Measurements from ENCODE around the gene STAP1. TPM values are rescaled to one million over a fixed set of nuclear protein-coding genes. Genes with fewer than 3 reads are reported as not detected.
"Not testable (repeated sequence)": the region's sequence is repeated elsewhere in the genome, so short reads cannot be mapped to it uniquely, and the experiment has no call there.

Gene STAP1, protein sequence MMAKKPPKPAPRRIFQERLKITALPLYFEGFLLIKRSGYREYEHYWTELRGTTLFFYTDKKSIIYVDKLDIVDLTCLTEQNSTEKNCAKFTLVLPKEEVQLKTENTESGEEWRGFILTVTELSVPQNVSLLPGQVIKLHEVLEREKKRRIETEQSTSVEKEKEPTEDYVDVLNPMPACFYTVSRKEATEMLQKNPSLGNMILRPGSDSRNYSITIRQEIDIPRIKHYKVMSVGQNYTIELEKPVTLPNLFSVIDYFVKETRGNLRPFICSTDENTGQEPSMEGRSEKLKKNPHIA
- not detected for total RNA-seq
- long read RNA-seq, partial matches to known transcripts: 0 of 1 reads
- long read RNA-seq, other reads (novel, unspliced or antisense): 0 of 1 reads

DNA sequence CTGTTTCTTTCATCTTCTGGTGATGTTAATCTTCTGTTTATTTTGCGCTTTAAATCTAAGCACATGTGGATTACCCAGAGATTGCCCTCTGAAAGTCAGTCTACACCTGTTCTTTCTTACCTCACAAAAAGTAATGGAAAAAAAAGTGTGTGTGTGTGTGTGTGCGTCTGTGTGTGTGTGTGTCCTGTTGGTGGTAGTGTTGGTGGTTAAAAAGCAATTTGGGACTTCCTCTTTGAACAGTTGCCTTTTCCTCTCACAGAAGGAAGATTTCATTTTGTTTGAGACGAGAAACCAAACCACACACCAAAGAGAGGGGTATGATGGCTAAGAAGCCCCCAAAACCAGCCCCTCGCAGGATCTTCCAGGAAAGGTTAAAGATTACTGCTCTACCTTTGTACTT lies at the start of gene STAP1:
TSS of gene STAP1 (plus strand) at position 235 of the 400 bp plus-strand sequence. CDS start at position 318, 83 bp downstream.
- no peak for DNase-seq (ENCODE audit: low spot score)

DNA sequence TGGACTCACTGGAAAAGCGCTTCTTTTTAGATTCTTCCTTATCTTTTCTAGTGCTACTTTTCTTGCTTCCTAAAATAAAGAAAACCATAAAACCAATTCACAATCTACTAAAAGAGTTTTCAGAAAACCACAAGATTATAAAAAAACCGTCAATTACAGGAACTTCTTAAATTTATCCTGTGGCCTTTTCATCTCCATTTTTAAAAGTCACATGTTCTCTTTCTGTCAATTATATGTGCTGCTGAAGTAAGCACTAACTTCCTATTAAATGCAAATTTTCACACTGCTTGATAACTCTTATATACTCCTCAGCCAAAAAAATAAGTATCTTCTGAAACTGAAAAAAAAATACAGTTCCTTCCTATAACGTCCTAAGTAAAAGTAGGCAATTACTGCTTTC lies 46.0 kb upstream of the STAP1 start:
- DNase-seq (ENCODE audit: low spot score): no peak

DNA sequence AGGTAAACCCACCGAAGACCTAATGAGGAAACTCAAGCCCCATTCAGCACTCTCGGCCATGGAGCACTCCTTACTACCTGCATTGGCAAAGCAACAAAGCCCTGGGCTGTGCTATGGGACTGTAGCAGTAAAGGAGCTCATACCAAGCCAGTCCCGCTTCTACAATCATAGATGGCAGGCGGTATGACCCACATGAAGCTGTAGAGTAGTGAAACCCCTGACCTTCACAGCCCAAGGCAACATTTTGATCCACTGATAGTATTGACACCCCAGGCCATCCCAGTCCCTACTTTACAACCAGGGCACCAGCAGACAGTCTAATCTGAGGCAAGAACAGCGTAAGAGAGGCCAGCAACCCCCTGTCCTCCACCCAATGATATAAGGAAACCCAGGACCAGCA lies 38.4 kb upstream of the STAP1 start:
- DNase-seq (ENCODE audit: low spot score): no peak

DNA sequence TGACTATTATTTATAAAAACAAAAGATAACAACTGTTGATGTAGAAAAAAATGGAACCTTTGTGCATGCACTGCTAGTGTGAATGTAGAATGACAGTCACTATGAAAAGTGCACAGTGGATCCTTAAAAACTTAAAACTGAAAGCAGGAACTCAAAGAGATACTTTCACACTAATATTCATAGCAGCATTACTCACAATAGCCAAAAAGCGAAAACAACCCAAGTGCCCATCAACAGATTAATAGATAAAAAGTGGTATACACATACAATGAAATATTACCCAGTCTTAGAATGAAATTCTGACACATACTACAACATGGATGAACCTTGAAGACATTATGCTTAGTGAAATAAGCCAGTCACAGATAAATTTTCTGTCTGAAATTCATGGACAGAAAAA lies 37.0 kb upstream of the STAP1 start:
- DNase-seq (ENCODE audit: low spot score): no peak

DNA sequence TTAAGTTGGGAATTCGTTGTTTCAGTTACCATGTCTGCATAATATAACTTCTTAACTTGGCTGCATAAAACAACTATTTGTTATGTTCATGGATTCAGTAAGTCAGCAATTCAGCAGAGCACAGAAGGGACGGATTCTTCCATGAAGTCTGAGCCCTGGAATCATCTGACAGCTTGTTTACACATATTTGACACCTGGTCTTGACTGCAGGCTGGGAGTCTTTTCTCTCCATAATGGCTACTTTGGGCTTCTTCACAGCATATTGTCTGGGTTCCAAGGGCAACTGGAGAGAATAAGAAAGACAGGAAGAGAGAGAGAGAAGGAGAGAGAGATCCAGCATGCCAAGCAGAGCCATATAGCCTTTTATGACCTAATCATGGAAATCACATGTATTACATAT lies 36.3 kb upstream of the STAP1 start:
- DNase-seq (ENCODE audit: low spot score): no peak

GRCh38 chr4:67522851-67523671 lies 35.5 kb upstream of the STAP1 start:
- no peak for DNase-seq (ENCODE audit: low spot score)

GRCh38 chr4:67524140-67524539 lies 34.4 kb upstream of the STAP1 start:
- not testable (repeated sequence) for DNase-seq (ENCODE audit: low spot score)

DNA sequence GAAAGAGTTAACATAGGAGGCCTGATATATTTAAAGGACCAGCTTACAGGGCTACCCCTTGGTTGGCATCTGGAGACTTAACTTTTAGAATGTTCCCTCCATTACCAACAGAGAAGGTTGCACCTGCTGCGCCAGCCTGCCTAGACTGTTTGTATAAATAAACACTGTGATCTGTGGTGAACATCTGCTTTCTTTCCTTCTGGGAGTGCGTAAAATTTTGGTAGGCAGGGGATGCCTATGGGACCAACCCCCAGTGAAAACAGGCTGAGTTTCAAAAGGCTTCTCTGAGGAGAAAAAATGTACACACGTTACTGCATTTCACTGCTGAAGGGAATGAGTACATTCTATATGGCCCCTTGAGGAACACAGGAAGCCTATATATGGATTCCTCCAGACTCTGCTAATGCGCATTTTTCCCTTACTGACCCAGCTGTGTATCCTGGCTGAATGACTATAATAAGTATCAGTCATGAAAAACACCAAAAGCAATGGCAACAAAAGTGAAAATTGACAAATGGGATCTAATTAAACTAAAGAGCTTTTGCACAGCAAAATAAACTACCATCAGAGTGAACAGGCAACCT lies 27.1 kb upstream of the STAP1 start:
- DNase-seq (ENCODE audit: low spot score): no peak

DNA sequence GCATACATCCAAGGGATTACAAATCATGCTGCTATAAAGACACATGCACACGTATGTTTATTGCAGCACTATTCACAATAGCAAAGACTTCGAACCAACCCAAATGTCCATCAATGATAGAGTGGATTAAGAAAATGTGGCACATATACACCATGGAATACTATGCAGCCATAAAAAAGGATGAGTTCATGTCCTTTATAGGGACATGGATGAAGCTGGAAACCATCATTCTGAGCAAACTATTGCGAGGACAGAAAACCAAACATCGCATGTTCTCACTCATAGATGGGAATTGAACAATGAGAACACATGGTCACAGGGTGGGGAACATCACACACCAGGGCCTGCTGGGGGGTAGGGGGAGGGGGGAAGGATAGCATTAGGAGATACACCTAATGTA lies 26.1 kb upstream of the STAP1 start:
- not testable (repeated sequence) for DNase-seq (ENCODE audit: low spot score)

DNA sequence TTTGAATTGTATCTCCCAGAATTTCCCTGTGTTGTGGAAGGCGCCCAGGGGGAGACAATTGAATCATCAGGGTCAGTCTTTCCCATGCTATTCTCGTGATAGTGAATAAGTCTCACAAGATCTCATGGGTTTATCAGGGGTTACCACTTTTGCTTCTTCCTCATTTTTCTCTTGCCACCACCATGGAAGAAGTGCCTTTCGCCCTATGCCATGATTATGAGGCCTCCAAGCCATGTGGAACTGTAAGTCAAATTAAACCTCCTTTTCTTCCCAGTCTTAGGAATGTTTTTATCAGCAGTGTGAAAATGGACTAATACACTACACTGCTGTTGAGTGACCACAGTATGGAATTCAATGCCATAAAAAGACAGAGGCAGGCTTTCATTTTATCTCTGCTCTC lies 25.4 kb upstream of the STAP1 start:
- no peak for DNase-seq (ENCODE audit: low spot score)

DNA sequence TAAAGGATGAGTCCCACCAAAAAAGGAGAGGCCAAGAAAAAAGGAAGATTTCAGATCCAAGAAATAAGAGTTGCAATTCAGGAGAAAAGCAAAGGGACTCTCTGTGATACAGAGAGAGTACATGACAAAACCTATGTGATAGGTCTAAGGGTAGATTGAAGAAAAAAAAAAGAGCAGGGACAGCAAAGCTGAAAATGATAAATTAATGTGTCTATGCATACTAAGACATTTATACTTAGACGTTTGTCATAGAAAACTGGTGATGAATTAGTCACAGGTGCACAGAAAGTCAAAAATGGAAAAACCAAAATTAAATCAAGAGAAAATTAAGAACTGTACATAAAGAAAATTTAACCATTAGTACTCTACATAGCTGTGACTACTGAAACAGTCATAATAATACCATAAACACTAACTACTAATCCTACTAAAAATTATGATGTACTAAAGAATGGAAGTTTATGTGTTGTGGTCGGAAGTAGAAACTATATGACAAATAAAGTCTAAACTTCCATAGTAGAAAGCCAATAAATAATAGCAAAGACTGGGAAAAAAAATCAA lies 23.2 kb upstream of the STAP1 start:
- no peak for DNase-seq (ENCODE audit: low spot score)

DNA sequence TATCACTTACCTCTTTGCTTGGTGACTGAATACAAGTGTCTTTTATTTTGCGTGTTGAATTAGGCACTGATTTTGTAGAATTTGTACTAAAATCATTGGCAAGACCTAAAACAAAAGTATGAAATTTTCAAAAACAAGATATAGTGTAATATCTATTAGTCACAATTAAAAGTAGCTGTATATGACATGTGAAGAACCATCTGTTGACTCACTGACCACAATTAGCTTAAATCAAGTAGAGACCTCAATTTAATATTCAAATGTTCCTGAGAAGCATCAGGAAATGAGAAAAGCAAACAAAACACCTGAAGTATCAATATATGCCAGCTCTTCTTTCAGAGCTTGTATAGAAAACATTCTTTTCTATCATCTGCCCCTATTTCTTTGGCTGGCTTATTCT lies 18.7 kb upstream of the STAP1 start:
- no peak for DNase-seq (ENCODE audit: low spot score)

GRCh38 chr4:67542076-67542475 lies 16.5 kb upstream of the STAP1 start:
- no peak for DNase-seq (ENCODE audit: low spot score)

DNA sequence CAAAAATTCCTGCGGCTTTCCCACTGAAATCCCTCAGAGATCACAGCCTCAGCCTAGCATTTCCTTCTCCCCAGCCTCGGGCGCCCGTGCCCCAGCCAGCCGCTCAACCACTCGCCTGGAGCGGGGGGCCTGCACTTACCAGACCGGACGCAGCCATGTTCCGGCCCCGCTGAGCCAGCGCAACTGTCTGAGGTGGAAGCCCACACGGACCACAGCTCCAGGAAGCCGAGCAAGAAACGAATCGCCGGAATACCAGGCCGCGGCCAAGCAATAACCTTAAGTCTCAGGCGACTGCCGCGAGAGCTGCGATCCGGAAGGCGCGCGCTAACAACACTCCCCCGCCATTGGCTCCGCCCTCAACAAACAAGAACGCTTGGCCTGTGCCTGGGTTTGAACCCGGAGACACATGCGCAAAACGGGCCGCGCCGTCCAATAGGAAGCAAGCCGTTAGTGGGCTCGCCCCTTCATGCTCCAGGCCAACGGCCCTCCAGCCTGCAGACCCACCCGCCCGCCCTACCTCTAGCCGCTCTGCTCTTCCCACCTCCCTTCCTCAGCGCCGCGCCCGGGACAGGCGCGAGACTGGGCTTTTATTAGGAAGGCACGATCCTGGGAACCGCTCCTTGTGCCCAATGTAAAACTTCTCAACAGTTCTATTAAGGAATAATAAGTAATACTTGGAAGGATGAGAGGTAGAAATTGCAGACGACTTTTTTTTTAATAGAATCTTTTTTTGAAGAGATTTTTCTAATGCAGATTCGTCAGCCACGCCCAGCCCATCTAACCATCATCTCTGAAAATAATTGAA lies 13.1 kb upstream of the STAP1 start, which contains the start of gene CENPC:
TSS of gene CENPC (minus strand) at position 305 of the 805 bp plus-strand sequence. CDS start at position 157, 148 bp downstream.
- DNase-seq (ENCODE audit: low spot score): peak; percentile 98

DNA sequence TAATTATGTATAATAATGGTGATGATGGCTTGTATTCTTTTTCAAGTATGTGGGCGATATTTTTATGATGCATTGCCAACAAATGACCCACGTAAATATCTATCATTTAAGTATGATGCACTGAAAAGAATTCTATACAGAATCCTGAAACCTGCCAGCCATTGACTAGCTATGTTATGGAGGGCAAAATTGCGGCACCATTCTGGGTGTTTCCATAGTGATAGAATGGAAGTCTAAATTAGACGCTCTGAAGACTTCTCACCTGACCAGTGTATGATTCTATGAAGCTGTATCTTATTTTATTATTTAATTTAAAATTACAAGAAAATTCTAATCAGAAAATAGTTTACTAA lies 12.5 kb upstream of the STAP1 start:
- DNase-seq (ENCODE audit: low spot score): no peak

DNA sequence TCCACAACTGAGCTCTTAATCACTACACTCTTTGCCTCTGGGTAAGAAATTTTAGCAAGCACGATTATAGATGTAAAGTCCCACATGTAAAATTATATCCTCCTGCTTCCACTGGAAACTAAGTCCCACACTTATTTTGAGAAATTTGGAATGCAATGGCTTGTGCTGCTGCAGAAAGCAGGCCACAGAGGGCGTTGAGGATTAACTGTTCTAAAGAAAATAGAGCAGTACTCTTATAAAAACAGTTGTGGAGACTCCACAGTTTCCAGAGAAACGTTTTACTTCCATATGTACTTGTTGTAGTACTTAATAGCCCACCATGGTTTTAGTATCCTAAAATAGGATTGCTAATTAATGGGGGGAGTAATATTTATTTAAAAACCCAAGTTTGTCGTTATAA lies 11.6 kb upstream of the STAP1 start:
- no peak for DNase-seq (ENCODE audit: low spot score)

GRCh38 chr4:67549123-67549522 lies 9.4 kb upstream of the STAP1 start:
- DNase-seq (ENCODE audit: low spot score): no peak

- DNase-seq (ENCODE audit: low spot score): no peak
Observed at GRCh38 chr4:67550451-67550850, 8.1 kb upstream of the STAP1 start.

DNA sequence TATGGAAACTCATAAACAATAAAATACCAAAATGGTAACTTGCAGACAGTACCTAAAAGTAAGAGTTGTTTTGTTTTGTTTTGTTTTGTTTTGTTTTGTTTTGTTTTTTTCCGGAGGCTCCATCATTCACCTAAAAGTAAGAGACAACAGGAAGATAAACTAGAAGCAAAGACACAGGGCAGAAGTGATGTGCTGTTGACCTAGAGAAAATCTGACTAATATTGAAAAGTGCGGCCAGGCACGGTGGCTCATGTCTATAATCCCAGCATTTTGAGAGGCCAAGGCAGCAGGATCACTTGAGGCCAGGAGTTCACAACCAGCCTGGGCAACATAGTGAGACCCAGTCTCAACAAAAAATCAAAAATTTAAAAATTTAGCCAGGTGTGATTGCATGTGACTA lies 7.7 kb upstream of the STAP1 start:
- no peak for DNase-seq (ENCODE audit: low spot score)

DNA sequence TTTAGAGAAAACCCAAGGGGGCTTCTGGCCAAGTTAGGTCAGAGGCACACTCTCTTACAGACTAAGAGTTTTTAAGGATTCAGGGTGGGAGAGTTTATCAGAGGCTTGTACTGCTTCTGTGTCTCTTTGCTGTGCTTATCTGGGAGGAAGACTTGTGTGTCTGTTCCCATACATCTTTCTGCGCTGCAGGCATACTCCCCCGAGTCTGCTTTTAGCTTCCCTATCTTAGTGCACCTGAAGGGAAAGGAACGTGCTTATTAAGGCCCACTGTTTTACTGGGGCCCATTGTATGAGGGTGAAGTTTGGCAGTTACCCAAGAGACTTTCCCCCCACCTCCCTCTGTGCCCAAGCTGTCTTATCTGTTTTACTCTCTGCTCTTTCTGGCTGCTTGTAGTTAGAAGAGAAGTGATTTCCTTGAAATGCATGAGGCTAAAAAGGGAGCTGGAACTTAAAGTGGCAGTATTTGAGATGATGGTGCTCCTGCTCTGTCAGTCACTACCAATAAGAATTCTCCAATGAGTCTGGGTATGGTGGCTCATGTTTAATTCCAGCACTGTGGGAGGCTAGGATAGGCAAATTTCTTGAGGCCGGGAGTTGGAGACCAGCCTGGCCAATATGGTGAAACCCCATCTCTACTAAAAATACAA lies 6.3 kb upstream of the STAP1 start:
- DNase-seq (ENCODE audit: low spot score): not testable (repeated sequence)
